H1 (cell line): Measurements from ENCODE around the gene B4GAT1. TPM values are rescaled to one million over a fixed set of nuclear protein-coding genes. Genes with fewer than 3 reads are reported as not detected.

Experiments used
- CTCF ChIA-PET: fragments of 300-600 bp; sonication (Branson Sonifier 250); formaldehyde crosslinking; loops from one replicate; lab custom pipeline; 2021; ENCODE audit not compliant: partially characterized antibody; lab: Charles Lee
- POLR2A ChIA-PET: fragments of 300-600 bp; sonication (Branson Sonifier 250); formaldehyde crosslinking; loops from one replicate; lab custom pipeline; 2021; ENCODE audit warnings: inconsistent platforms; ENCODE audit not compliant: partially characterized antibody; lab: Charles Lee
- DNase-seq, 2 experiments: peaks; one replicate each; pipeline versions ENCODE4 v3.0.0 to v3.0.0-alpha.2; 2010 to 2022; ENCODE audit warnings: low spot score in 2 of 2, low read depth in 1 of 2, mixed read lengths in 1 of 2
- FAIRE-seq: peaks from 2 replicates; lab custom pipeline; 2011; peaks lifted over from hg19 to GRCh38; lab: Jason Lieb, UNC
- H2AFZ ChIP-seq: 2 replicates; pipeline ENCODE4 v1.8.1; 2012; ENCODE audit warnings: low read length, inconsistent platforms
- H2AK5ac ChIP-seq: 2 replicates; pipeline ENCODE4 v1.6.1; 2013; ENCODE audit warnings: low read depth, low read length
- H2BK120ac ChIP-seq: replicated peaks from 2 replicates; pipeline ENCODE3; 2013; ENCODE audit warnings: low read depth, low read length, inconsistent platforms
- H2BK12ac ChIP-seq: 2 replicates; pipeline ENCODE4 v1.6.1; 2013; ENCODE audit warnings: low read depth, low read length
- H2BK15ac ChIP-seq: 2 replicates; pipeline ENCODE4 v1.6.1; 2013; ENCODE audit warnings: low read length
- H2BK20ac ChIP-seq: 2 replicates; pipeline ENCODE4 v1.6.1; 2013; ENCODE audit warnings: low read length
- H2BK5ac ChIP-seq: 2 replicates; pipeline ENCODE4 v1.6.1; 2013; ENCODE audit warnings: low read depth, low read length
- H3K14ac ChIP-seq: 2 replicates; pipeline ENCODE4 v1.6.1; 2013; ENCODE audit warnings: inconsistent platforms; ENCODE audit not compliant: insufficient read length
- H3K18ac ChIP-seq: 2 replicates; pipeline ENCODE4 v1.6.1; 2013; ENCODE audit warnings: low read length; ENCODE audit errors: extremely low read depth
- H3K23ac ChIP-seq: 2 replicates; pipeline ENCODE4 v1.6.1; 2013; ENCODE audit warnings: inconsistent platforms; ENCODE audit not compliant: insufficient read length
- H3K23me2 ChIP-seq: 2 replicates; pipeline ENCODE4 v1.6.1; 2013; ENCODE audit warnings: low read depth, low read length
- H3K27ac ChIP-seq: 2 replicates; pipeline ENCODE4 v1.6.1; 2011; ENCODE audit warnings: low read depth, low read length, inconsistent platforms
- H3K27me3 ChIP-seq, 4 experiments: replicated peaks in 1 of 4; 1 replicate in 1 of 4; 2 replicates in 3 of 4; pipeline versions ENCODE4 v1.6.1 to v1.8.1; 2011 to 2013; ENCODE audit warnings: low read length in 3 of 4, mild to moderate bottlenecking in 3 of 4, inconsistent platforms in 2 of 4, mixed read lengths in 2 of 4, moderate library complexity in 1 of 4; ENCODE audit not compliant: control insufficient read depth in 3 of 4, insufficient read depth in 3 of 4; ENCODE audit errors: extremely low read depth in 1 of 4
- H3K36me3 ChIP-seq, 4 experiments: 2 replicates each; pipeline versions ENCODE4 v1.6.1 to v1.8.1; 2011 to 2013; ENCODE audit warnings: mild to moderate bottlenecking in 4 of 4, low read length in 3 of 4, moderate library complexity in 2 of 4, control low read depth in 1 of 4, inconsistent platforms in 1 of 4; ENCODE audit not compliant: insufficient read depth in 4 of 4, control insufficient read depth in 2 of 4
- H3K4ac ChIP-seq: replicated peaks from 2 replicates; pipeline ENCODE3; 2013; ENCODE audit warnings: low read length, low read depth, mixed read lengths, inconsistent platforms; ENCODE audit not compliant: insufficient read length
- H3K4me1 ChIP-seq, 4 experiments: replicated peaks in 1 of 4; 1 replicate in 1 of 4; 2 replicates in 3 of 4; pipeline versions ENCODE4 v1.6.1 to v1.8.1; 2011 to 2013; ENCODE audit warnings: low read length in 3 of 4, inconsistent platforms in 2 of 4, mixed read lengths in 1 of 4; ENCODE audit not compliant: insufficient read depth in 4 of 4, control insufficient read depth in 3 of 4
- H3K4me2 ChIP-seq, 2 experiments: 2 replicates each; pipeline versions ENCODE4 v1.6.1 to v1.8.1; 2011 to 2013; ENCODE audit warnings: low read depth in 2 of 2, low read length in 2 of 2, control low read depth in 1 of 2, inconsistent platforms in 1 of 2, mild to moderate bottlenecking in 1 of 2; ENCODE audit not compliant: insufficient read depth in 1 of 2
- H3K4me3 ChIP-seq, 4 experiments: fragments of 200-600, 300-600 bp in 1 of 4; sonication (generic), shearing (Covaris generic), sonication (Bioruptor Twin) in 1 of 4; 2 replicates each; pipeline versions ENCODE4 v1.5.1 to v1.8.1; 2011 to 2016; ENCODE audit warnings: low read length in 4 of 4, low read depth in 3 of 4, control low read depth in 2 of 4, inconsistent platforms in 2 of 4, mild to moderate bottlenecking in 2 of 4, mixed read lengths in 1 of 4, moderate library complexity in 1 of 4; ENCODE audit not compliant: insufficient read depth in 2 of 4; ENCODE audit errors: extremely low read depth in 1 of 4
- H3K56ac ChIP-seq: replicated peaks from 2 replicates; pipeline ENCODE3; 2013; ENCODE audit warnings: low read depth, mild to moderate bottlenecking, mixed read lengths, low read length, inconsistent platforms; ENCODE audit not compliant: insufficient read length
- H3K79me1 ChIP-seq: 2 replicates; pipeline ENCODE4 v1.6.1; 2013; ENCODE audit warnings: low read depth, low read length, control low read depth
- H3K79me2 ChIP-seq, 2 experiments: 2 replicates each; pipeline versions ENCODE4 v1.6.1 to v1.8.1; 2012 to 2013; ENCODE audit warnings: low read length in 2 of 2, mild to moderate bottlenecking in 2 of 2, inconsistent platforms in 1 of 2; ENCODE audit not compliant: insufficient read depth in 2 of 2, control insufficient read depth in 1 of 2
- H3K9ac ChIP-seq, 4 experiments: replicated peaks in 1 of 4; 1 replicate in 1 of 4; 2 replicates in 3 of 4; pipeline versions ENCODE4 v1.6.1 to v1.8.1; 2011 to 2013; ENCODE audit warnings: low read depth in 3 of 4, low read length in 3 of 4, control low read depth in 2 of 4, mild to moderate bottlenecking in 2 of 4, moderate library complexity in 2 of 4, inconsistent platforms in 1 of 4; ENCODE audit errors: extremely low read depth in 1 of 4
- H3K9me3 ChIP-seq, 2 experiments: 2 replicates each; pipeline versions ENCODE4 v1.6.1 to v1.8.1; 2012 to 2013; ENCODE audit warnings: mild to moderate bottlenecking in 2 of 2, moderate library complexity in 2 of 2, control low read depth in 1 of 2, inconsistent platforms in 1 of 2, low read depth in 1 of 2, low read length in 1 of 2, mixed read lengths in 1 of 2; ENCODE audit not compliant: insufficient read depth in 2 of 2
- H4K20me1 ChIP-seq, 2 experiments: replicated peaks in 1 of 2; 2 replicates each; pipeline versions ENCODE3 to v1.8.1; 2011 to 2013; ENCODE audit warnings: inconsistent platforms in 2 of 2, low read length in 2 of 2, mild to moderate bottlenecking in 1 of 2; ENCODE audit not compliant: insufficient read depth in 2 of 2, control insufficient read depth in 1 of 2
- H4K5ac ChIP-seq: 2 replicates; pipeline ENCODE4 v1.6.1; 2013; ENCODE audit warnings: low read length, low read depth, mixed read lengths, inconsistent platforms; ENCODE audit not compliant: insufficient read length
- H4K8ac ChIP-seq: 2 replicates; pipeline ENCODE4 v1.8.0; 2013; ENCODE audit warnings: mild to moderate bottlenecking, moderate library complexity, low read length, inconsistent platforms; ENCODE audit not compliant: insufficient read depth; ENCODE audit errors: extremely low read depth
- H4K91ac ChIP-seq: replicated peaks from 2 replicates; pipeline ENCODE3; 2013; ENCODE audit warnings: low read length, mixed read lengths, inconsistent platforms; ENCODE audit not compliant: insufficient read length
- EP300 ChIP-seq, 2 experiments: IDR thresholded peaks; 1 replicate in 1 of 2; 2 replicates in 1 of 2; pipeline ENCODE4 v1.6.1; 2011 to 2012; ENCODE audit warnings: low read depth in 2 of 2, low read length in 2 of 2, mild to moderate bottlenecking in 2 of 2, borderline replicate concordance in 1 of 2, inconsistent platforms in 1 of 2, moderate library complexity in 1 of 2
- JUN ChIP-seq: IDR thresholded peaks from 2 replicates; pipeline ENCODE4 v1.6.1; 2011; ENCODE audit warnings: low read depth, mild to moderate bottlenecking, improper control_type of control experiment, low read length
- RBBP5 ChIP-seq: IDR thresholded peaks from 2 replicates; pipeline ENCODE4 v1.7.1; 2012; ENCODE audit warnings: low read depth, mild to moderate bottlenecking, inconsistent platforms, low read length, moderate library complexity, borderline replicate concordance
- TBP ChIP-seq: IDR thresholded peaks from 2 replicates; pipeline ENCODE4 v1.6.1; 2011; ENCODE audit warnings: low read depth, low read length, improper control_type of control experiment
- WGBS, 2 experiments: shearing (Covaris generic) in 1 of 2; methylation state at CpG; one replicate each; pipeline versions ENCODE4 v1.1.6 to v1.1.7; 2013 to 2015; ENCODE audit warnings: low lambda C conversion rate in 2 of 2, mixed read lengths in 2 of 2, inconsistent platforms in 1 of 2, low coverage in 1 of 2, missing lambda C conversion rate in 1 of 2; ENCODE audit not compliant: insufficient replicate concordance in 2 of 2, insufficient coverage in 1 of 2, insufficient read length in 1 of 2; ENCODE audit errors: extremely low coverage in 1 of 2, missing lambda C conversion rate in 1 of 2; 5-methylcytosine and 5-hydroxymethylcytosine counted together
- polyA plus RNA-seq, 7 experiments: library from polyadenylated mRNA; depleted of rRNA in 3 of 7; stranded (reverse) in 5 of 7; unstranded in 2 of 7; fragments of >200 nt in 5 of 7; fragments of 200-250 nt in 2 of 7; gene quantifications; 1 replicate in 5 of 7; 2 replicates in 1 of 7; 4 replicates in 1 of 7; pipeline versions ENCODE4 v1.2.1 to v1.2.3, GENCODE V29; 2011 to 2013; ENCODE audit warnings: missing spikeins in 2 of 7, mixed read lengths in 2 of 7
- total RNA-seq: library from RNA; stranded (reverse); fragmentation: NEBNext Ultra II Directional; extraction: Animal tissue kit (Norgen Biotek cat#: 25700); gene quantifications from 2 replicates; pipeline ENCODE4 v1.2.1, GENCODE V29; 2021

B4GAT1 gene
- total and polyA plus RNA-seq, 2 of the 8 experiments (the other 6 are each of a cell fraction or from before 2014, with no cell fraction given) = 22.2 to 27.8 TPM

- CTCF ChIA-PET = interaction anchor here (1.6 to 8.7 kb wide), 9 partner anchors 11 to 56 kb away, joined by 5 to 242 read pairs (median 11); partner anchors contain the start of genes BRMS1 and CD248
These were observed 13.4 kb downstream of the B4GAT1 start for GRCh38 chr11:66333896-66334604.

More at GRCh38 chr11:66333896-66334604, 13.4 kb downstream of the B4GAT1 start:
- no peak for DNase-seq
- Histone ChIP-seq H2BK15ac (no peak overlapping the region), H3K36me3 (no peaks in the 10 kb centered on the region; a peak in 1 of 8 replicates), H4K20me1 (no peaks in the 10 kb centered on the region), H4K8ac (0 out of 2 replicates have a peak overlapping the region, but pooled peaks have one; percentile 60), H3K14ac (no peak overlapping the region), H3K18ac (no peak overlapping the region), H3K79me2 (no peaks in the 10 kb centered on the region), H4K5ac (no peak overlapping the region)
- no peak for TF ChIP-seq JUN
- no peak for TF ChIP-seq RBBP5
- TF ChIP-seq TBP = no peak
- TF ChIP-seq EP300 (IDR thresholded peaks at IDR 0.05; ENCODE audit: borderline replicate concordance in 1 of 2, low read depth in 2 of 2, low read length in 2 of 2) = no peak
- TF ChIP-seq, all 59 proteins: peak for 0
- H3K27ac ChIP-seq = no peak overlapping the region
- H3K4me1 ChIP-seq = peaks cover 0 to 20% (median 14%) of the 10 kb centered on the region in 4 experiments; a peak in 6 of 7 replicates
- no peaks in the 10 kb centered on the region for H3K79me1 ChIP-seq
- no peak overlapping the region for H2BK12ac ChIP-seq
- H2BK5ac ChIP-seq = no peak overlapping the region
- H3K27me3 ChIP-seq = no peaks in the 10 kb centered on the region; a peak in 2 of 7 replicates
- no peak overlapping the region for H3K9ac ChIP-seq
- H3K56ac ChIP-seq = no peak overlapping the region
- H2AFZ ChIP-seq = no peak overlapping the region
- FAIRE-seq = no peak
- POLR2A ChIA-PET = interaction anchor here (0.6 to 8.5 kb wide), 8 partner anchors 12 to 534 kb away, joined by 3 to 61 read pairs (median 7); partner anchors contain the start of genes B4GAT1, BRMS1 and CD248
- no peak overlapping the region for H2AK5ac ChIP-seq
- no peak overlapping the region for H3K4ac ChIP-seq
- H2BK120ac ChIP-seq = no peak overlapping the region
- H3K4me2 ChIP-seq = no peak overlapping the region
- H2BK20ac ChIP-seq = no peak overlapping the region
- 88% methylated on average over 26 of the region's 29 CpGs; no CpG with 5 or more reads in 1 of the 2 experiments for WGBS, 2 experiments
- H4K91ac ChIP-seq = no peak overlapping the region
- no peaks in the 10 kb centered on the region; the same call in 1 of the 2 replicates for H3K23me2 ChIP-seq
- no peak overlapping the region for H3K23ac ChIP-seq
- no peaks in the 10 kb centered on the region for H3K9me3 ChIP-seq
- no peak overlapping the region for H3K4me3 ChIP-seq
